ENCODE data around the gene NFATC1.

The NFATC1 gene

GRCh38 chr18:79395761-79396404 is at the start of gene NFATC1:
TSS of gene NFATC1 (plus strand) at chr18:79395930. CDS start at chr18:79396225, 295 bp downstream.
- DNase-seq (ENCODE audit: low read depth in 1 of 2, low spot score in 1 of 2), result peak; percentile 65 to 81

GRCh38 chr18:79345981-79346380 is 49.7 kb upstream of the NFATC1 start:
- no peak for DNase-seq (ENCODE audit: low read depth in 1 of 2, low spot score in 1 of 2)

- DNase-seq (ENCODE audit: low read depth in 1 of 2, low spot score in 1 of 2), result no peak
Measured at GRCh38 chr18:79348066-79348465, 47.7 kb upstream of the NFATC1 start.

- no peak for DNase-seq (ENCODE audit: low read depth in 1 of 2, low spot score in 1 of 2)
Measured at GRCh38 chr18:79352432-79352831, 43.3 kb upstream of the NFATC1 start.

DNA sequence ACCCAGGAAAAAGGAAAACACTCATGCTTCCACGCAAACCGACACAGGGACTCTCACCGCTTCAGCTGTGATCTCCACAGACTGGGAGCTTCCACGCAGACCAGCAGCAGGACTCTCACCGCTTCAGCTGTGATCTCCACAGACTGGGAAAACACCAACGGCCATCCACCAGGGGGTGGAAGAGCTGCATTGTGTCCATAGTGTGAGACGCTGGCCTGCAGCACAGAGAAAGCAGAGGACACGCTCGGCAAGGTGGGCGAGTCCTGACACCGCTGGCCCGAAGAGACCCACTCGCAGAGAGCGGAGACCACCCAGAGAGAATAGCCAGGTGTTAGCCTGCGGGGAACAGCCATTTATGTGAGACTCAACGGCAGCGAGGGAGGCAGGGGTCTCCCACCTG is 42.5 kb upstream of the NFATC1 start:
- no peak for DNase-seq (ENCODE audit: low read depth in 1 of 2, low spot score in 1 of 2)

DNA sequence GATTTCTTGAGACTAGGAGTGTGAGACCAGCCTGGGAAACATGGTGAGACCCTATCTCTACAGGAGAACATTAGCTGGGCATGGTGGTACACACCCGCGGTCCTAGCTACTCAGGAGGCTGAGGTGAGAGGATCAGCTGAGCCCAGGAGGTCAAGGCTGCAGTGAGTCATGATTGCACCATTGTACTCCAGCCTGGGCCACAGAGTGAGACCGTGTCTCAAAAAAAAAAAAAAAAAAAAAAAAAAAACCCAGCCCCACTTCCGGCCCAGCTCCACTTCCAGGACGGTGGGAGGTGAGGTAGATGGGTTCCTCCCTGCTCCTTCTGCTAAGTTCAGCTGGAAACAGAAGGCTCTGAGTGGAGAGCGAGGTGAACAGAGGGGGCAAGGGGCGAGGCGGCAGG is 41.4 kb upstream of the NFATC1 start:
- no peak for DNase-seq (ENCODE audit: low read depth in 1 of 2, low spot score in 1 of 2)

DNA sequence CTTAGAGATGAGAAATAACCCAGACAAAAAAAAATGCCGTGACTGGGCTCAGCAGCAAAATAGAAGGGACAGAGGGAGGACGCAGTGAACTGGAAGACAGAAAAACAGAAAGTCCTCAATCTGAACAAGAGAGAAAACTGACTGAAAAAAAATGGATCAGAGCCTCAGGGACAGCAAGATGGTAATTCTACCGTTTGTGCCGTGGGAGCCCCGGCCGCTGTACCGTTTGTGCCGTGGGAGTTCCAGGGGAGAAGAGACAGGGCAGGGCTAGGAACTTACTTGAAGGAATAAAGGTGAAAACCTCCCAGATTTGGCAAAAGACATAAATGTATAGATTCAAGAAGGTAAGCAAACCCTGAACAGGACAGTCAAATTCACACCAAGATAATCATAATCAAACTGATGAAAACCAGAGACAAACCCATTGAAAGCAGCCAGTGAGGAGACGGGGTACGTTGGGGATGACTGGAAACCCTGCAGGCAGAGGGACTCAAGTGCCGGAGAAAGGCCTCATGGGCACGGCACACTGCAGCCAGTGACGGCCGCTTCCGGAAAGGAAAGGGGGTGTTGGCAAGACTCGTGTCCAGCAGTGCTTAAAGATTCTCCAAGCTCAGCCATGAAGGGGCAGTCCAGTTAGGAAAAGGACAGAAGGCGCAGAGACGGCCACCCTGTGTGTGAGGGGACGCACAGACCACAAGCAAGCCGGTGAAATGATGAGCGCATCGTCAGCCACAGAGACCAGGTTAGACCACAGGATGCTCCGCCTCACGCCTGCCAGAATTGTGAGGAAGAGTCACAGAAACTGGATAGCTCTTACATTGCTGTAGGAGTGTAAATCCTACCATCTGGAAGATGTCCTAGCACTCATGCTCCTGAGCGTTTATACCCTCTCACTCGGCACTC is 40.0 kb upstream of the NFATC1 start:
- no peak for DNase-seq (ENCODE audit: low read depth in 1 of 2, low spot score in 1 of 2)

- DNase-seq (ENCODE audit: low read depth in 1 of 2, low spot score in 1 of 2), result no peak
Measured at GRCh38 chr18:79356435-79356834, 39.3 kb upstream of the NFATC1 start.

DNA sequence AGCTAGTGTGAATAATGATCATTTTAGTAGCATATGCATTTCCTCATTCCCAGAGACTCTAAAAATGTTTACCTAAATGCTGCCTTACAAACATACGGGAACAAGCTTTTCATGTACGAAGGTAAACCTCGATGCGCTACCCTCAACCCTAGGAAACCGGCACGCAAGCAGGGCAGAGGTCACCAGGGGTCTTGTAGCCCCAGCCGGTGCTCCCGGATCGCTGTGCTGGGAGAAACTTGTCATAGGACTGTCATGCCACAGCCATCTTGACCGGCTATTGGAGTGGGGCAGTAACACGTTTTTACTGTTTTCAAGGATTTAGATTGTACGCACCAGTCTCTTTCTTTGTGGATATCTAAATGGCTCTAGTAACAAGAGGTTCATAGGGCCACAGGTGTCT is 34.8 kb upstream of the NFATC1 start:
- no peak for DNase-seq (ENCODE audit: low read depth in 1 of 2, low spot score in 1 of 2)

- DNase-seq (ENCODE audit: low read depth in 1 of 2, low spot score in 1 of 2), result no peak
Measured at GRCh38 chr18:79361766-79362522, 33.8 kb upstream of the NFATC1 start.

DNA sequence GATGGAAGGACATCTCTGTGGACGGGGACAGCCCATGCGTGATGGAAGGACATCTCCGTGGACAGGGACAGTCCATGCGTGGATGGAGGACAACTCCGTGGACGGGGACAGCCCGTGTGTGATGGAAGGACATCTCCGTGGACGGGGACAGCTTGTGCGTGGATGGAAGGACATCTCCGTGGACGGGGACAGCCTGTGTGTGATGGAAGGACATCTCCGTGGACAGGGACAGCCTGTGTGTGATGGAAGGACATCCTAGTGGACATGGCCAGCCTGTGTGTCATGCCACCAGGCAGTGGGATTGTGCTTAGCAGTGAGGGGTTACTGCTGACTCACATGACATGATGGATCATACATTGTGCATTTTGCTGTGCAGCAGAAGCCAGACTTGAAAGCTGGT is 30.0 kb upstream of the NFATC1 start:
- DNase-seq (ENCODE audit: low read depth in 1 of 2, low spot score in 1 of 2), result no peak

DNA sequence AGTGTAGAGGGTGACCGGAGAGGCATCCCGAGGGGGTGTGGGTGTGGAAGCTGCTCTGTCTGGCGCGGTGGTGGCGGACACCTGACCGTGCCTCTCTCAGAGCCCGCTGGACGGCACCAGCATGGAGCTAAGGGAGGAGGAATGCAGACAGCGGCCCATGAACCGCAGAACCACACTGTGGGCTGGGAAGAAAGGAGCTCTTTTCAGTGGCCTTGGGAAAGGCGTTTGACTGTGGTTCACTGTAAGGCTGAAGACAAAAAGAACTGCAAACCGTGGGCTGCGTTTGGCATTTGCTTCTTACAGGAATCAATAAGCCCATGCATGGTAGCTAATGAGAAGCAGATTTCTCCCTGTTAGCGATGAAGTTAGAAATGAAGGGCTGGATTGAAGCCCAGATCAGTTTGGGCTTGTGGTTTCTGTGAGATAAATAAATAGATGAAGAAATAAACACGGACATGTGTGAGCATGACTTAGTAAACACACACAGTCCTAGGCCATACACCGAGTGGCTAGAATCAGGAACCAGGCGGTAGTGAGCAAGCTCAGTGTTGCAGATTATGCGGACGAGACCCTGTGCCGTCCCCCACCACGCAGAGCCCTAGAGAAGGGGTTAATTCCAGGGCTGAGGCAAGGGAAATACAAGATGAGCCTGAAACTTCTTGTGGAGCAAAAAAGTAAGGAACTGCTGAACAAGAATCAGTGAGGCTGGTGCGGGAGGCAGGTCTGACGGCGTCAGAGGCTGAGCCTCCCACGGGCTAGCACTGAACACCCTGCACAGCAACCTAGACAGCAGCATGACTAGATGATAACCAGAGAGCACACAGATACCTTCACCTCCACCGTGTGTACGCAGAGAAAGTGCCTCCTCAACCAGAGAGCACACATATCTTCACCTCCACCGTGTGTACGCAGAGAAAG is 29.3 kb upstream of the NFATC1 start:
- no peak for DNase-seq (ENCODE audit: low read depth in 1 of 2, low spot score in 1 of 2)

- DNase-seq (ENCODE audit: low read depth in 1 of 2, low spot score in 1 of 2), result no peak
Measured at GRCh38 chr18:79367480-79367879, 28.2 kb upstream of the NFATC1 start.

GRCh38 chr18:79367989-79368388 is 27.7 kb upstream of the NFATC1 start:
- DNase-seq (ENCODE audit: low read depth in 1 of 2, low spot score in 1 of 2), result no peak

DNA sequence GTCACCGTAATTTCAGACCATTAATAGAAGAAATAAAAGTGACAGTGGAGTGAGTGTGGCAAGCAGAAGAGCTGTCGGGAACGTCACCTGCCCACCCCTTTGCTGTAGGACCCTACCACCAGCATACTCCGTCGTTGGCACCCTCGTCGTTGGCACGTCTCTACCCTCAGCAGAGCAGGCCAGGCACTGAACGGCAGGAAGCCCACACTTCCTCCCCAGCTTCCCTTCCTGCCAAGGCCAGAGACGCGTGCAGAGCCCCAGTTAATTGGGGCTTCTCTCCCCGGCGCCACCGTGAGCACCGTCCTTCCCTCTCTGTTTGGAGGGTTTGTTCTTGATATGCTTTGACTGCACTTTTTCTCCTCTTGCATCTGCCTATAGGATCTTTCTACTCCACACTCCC is 27.0 kb upstream of the NFATC1 start:
- no peak for DNase-seq (ENCODE audit: low read depth in 1 of 2, low spot score in 1 of 2)

GRCh38 chr18:79371561-79372121 is 24.1 kb upstream of the NFATC1 start:
- no peak for DNase-seq (ENCODE audit: low read depth in 1 of 2, low spot score in 1 of 2)

DNA sequence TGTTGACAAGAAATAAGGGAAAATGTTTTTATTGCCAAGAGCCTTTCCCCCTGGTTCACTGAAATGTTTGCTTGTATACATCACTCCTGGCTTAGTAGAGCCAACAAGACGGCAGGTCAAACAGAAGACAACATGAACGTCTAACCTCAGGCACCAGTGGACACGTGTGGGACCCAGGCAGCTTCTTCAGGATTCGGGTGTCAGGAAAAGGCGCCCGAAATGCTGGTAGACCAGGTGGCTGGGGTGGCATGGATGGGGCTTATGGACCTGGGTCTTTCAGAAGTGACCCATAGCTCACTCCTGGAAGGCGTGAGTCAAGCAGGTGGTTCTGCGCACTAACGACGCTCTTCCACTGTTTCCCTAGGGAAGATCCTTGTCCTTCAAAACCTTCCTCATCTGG is 23.3 kb upstream of the NFATC1 start:
- no peak for DNase-seq (ENCODE audit: low read depth in 1 of 2, low spot score in 1 of 2)

- DNase-seq (ENCODE audit: low read depth in 1 of 2, low spot score in 1 of 2), result no peak
Measured at GRCh38 chr18:79372991-79373390, 22.7 kb upstream of the NFATC1 start.

DNA sequence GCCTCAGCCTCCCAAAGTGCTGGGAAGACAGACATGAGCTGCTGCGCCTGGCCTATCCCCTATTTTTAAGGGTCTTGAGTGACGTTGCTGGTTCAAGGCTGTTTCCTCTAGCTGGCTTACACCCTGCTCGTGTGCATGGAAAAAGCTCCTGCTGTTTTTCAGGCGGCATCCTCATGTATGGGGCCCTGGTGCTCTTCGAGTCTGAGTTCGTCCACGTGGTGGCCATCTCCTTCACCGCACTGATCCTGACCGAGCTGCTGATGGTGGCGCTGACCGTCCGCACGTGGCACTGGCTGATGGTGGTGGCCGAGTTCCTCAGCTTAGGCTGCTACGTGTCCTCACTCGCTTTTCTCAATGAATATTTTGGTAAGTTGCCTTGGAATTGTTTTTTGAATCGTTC is 22.0 kb upstream of the NFATC1 start:
- no peak for DNase-seq (ENCODE audit: low read depth in 1 of 2, low spot score in 1 of 2)

DNA sequence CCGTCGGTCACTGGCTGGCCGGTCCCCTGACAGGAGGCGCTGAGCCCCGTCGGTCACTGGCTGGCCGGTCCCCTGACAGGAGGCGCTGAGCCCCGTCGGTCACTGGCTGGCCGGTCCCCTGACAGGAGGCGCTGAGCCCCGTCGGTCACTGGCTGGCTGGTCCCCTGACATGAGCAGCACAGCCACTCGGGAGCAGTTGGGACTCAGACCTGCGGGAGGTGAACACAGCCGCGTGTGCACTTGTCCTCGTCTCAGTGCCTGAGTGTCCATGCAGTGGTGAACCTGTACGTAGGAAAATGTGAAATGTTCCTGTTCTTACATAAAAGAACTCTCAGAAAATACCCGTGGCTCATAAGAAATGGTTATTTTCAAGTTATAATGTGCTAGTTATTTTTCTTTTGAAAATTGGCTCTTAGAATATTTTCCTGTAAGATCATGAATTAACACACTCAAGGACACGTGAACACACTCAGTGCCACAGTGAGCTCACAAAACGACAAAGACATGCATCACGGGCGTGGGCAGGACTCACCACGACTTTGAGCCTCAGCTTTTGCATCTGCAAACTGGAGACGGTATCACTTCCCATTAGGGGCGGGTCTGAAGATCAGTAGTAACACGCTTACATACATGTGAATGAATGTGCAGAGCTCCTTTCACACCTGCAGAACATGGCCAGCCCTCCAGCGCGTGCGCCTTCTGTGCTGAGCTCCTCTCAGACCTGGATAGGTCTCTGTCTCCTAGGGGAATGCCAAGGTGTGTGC is 21.1 kb upstream of the NFATC1 start:
- no peak for DNase-seq (ENCODE audit: low read depth in 1 of 2, low spot score in 1 of 2)

All from stimulated activated CD4-positive, alpha-beta T cell treated with anti-CD3 and anti-CD28 coated beads, Interleukin-15, amount 100 ng/mL, for 1 hour (primary cell).